ENCODE measurements around the gene MYO7B.

Gene MYO7B

DNA sequence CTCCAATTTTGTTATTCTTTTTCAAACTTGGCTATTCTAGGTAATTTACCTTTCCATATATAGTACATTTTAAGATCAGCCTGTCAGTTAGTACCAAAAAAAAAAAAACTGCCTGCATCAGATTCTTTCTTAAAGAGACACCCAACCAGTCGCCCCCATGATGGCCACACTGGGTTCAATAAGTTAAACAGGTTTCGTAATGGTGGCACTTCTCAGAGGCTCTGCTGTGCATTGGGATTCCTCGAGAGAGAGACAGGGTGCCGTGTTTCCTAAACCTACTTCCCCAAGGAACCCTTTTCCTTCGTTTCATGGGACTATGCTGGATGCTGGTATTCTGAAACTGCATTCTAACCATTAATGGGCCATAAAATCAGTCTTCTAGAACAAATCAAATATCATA, 37.4 kb downstream of the MYO7B start:
- no peaks in the 10 kb centered on the region for H3K36me3 ChIP-seq (ENCODE audit: control insufficient read depth, insufficient read depth, low read length)
- no peaks in the 10 kb centered on the region for H3K4me1 ChIP-seq (ENCODE audit: control insufficient read depth, insufficient read depth, low read length)
- WGBS, 2 experiments = 90 to 91% methylated on average over 5 of the region's 5 CpGs
- H3K9me3 ChIP-seq (ENCODE audit: control insufficient read depth, low read length) = no peaks in the 10 kb centered on the region
- no peak overlapping the region for H3K27ac ChIP-seq (ENCODE audit: insufficient read depth, low read depth, low read length, poor library complexity, severe bottlenecking)
- H3K27me3 ChIP-seq (ENCODE audit: control insufficient read depth, insufficient read depth, low read length, poor library complexity, severe bottlenecking) = no peaks in the 10 kb centered on the region
- H3K4me3 ChIP-seq (ENCODE audit: insufficient read depth, low read depth, low read length) = no peak overlapping the region

DNA sequence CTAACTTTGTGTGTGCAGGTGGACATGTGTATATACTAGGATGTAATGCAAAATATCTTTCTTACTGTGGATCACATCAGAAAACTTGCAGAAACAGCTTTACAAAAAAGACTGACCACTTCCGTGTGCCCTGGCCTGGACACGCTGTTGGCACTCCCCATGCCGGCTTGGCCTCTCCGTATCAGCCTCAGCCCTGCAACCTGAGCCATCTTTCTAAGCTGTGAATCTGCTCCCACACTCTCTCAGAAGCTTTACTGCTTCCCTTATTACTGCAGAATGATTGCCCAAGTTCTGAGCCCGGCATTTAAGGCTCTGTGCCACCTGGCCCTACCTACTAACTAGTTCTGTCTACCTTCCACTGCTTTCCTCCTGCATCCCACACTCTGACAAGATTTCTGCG, 37.8 kb downstream of the MYO7B start:
- no peaks in the 10 kb centered on the region for H3K36me3 ChIP-seq (ENCODE audit: control insufficient read depth, insufficient read depth, low read length)
- H3K4me3 ChIP-seq (ENCODE audit: insufficient read depth, low read depth, low read length) = no peak overlapping the region
- H3K4me1 ChIP-seq (ENCODE audit: control insufficient read depth, insufficient read depth, low read length) = no peaks in the 10 kb centered on the region
- H3K9me3 ChIP-seq (ENCODE audit: control insufficient read depth, low read length) = no peaks in the 10 kb centered on the region
- WGBS, 2 experiments = 93 to 95% methylated on average over 6 of the region's 6 CpGs
- no peak overlapping the region for H3K27ac ChIP-seq (ENCODE audit: insufficient read depth, low read depth, low read length, poor library complexity, severe bottlenecking)
- no peaks in the 10 kb centered on the region for H3K27me3 ChIP-seq (ENCODE audit: control insufficient read depth, insufficient read depth, low read length, poor library complexity, severe bottlenecking)

DNA sequence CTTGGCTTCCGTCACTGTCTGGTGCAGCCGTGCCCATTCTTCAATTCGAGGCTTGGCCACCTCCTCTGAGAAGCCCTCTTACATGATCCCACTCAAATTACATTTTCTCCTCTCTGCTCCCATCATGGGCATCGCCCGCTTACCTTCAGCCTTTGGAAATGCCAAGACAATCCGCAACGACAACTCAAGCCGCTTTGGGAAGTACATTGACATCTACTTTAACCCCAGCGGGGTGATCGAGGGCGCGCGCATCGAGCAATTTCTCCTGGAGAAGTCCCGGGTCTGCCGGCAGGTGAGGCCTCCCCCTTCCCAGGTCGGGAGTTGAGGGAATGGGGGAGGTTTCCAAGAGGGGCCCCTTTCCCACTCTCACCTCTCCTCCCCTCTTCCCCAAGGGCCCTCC, 38.3 kb downstream of the MYO7B start:
- 91 to 95% methylated on average over 17 of the region's 17 CpGs for WGBS, 2 experiments
- Histone ChIP-seq H3K4me3 (ENCODE audit: insufficient read depth, low read depth, low read length) (no peak overlapping the region), H3K9me3 (ENCODE audit: control insufficient read depth, low read length) (no peaks in the 10 kb centered on the region), H3K4me1 (ENCODE audit: control insufficient read depth, insufficient read depth, low read length) (no peaks in the 10 kb centered on the region), H3K27me3 (ENCODE audit: control insufficient read depth, insufficient read depth, low read length, poor library complexity, severe bottlenecking) (no peaks in the 10 kb centered on the region), H3K27ac (ENCODE audit: insufficient read depth, low read depth, low read length, poor library complexity, severe bottlenecking) (no peak overlapping the region), H3K36me3 (ENCODE audit: control insufficient read depth, insufficient read depth, low read length) (no peaks in the 10 kb centered on the region)

DNA sequence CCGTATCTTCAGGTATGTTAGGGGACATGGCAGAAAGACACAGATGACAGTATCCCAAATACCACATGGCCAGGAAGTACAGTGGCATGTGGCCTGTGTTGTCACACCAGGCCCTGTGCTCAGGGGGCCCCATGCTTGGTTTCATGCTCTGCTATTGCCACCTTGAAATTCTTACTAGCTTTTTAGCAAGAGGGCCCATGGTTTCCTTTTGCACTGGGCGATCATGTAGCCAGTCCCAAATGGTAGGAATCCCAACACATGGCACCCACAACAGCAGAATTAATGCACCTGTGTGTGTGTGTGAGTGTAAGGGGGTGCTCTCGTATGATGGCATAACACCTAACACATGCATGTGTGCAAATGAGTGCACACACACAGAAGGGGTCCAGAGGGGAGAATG, 39.2 kb downstream of the MYO7B start:
- Histone ChIP-seq H3K9me3 (ENCODE audit: control insufficient read depth, low read length) (no peaks in the 10 kb centered on the region), H3K4me3 (ENCODE audit: insufficient read depth, low read depth, low read length) (no peak overlapping the region), H3K27me3 (ENCODE audit: control insufficient read depth, insufficient read depth, low read length, poor library complexity, severe bottlenecking) (no peaks in the 10 kb centered on the region), H3K27ac (ENCODE audit: insufficient read depth, low read depth, low read length, poor library complexity, severe bottlenecking) (no peak overlapping the region), H3K36me3 (ENCODE audit: control insufficient read depth, insufficient read depth, low read length) (no peaks in the 10 kb centered on the region), H3K4me1 (ENCODE audit: control insufficient read depth, insufficient read depth, low read length) (no peaks in the 10 kb centered on the region)
- 93 to 95% methylated on average over 3 of the region's 3 CpGs for WGBS, 2 experiments

DNA sequence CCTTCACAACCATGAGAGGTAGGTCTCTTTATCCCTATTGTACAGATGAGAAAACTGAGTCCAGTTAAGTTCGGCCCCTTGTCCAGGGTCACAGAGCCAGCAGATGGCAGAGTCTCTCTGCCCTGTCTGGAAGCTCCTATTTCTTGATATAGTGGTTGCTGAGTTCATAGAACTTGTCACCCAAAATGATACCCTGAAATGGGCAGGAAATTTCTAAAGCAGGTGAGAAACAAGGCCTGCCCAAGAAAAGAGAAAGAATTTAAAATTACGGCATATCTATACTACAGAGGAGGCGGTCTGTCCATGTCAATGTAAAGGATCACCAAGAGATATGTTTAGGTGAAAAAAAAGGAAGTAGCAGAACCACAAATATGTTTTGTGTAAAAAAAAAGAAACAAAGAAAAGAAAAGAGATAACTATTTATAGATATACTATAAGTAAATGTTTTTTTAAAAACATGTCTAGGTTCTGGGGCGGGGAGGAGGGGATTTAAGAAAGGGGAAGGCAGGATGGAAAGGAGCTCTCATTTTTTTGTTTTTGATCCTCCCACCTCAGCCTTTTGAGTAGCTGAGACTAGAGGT, 39.8 kb downstream of the MYO7B start:
- Histone ChIP-seq H3K4me3 (ENCODE audit: insufficient read depth, low read depth, low read length) (no peak overlapping the region), H3K36me3 (ENCODE audit: control insufficient read depth, insufficient read depth, low read length) (no peaks in the 10 kb centered on the region), H3K9me3 (ENCODE audit: control insufficient read depth, low read length) (no peaks in the 10 kb centered on the region), H3K27ac (ENCODE audit: insufficient read depth, low read depth, low read length, poor library complexity, severe bottlenecking) (no peak overlapping the region), H3K27me3 (ENCODE audit: control insufficient read depth, insufficient read depth, low read length, poor library complexity, severe bottlenecking) (no peaks in the 10 kb centered on the region), H3K4me1 (ENCODE audit: control insufficient read depth, insufficient read depth, low read length) (no peaks in the 10 kb centered on the region)
- WGBS, 2 experiments = 100% methylated on average over 3 to 4 of the region's 4 CpGs

DNA sequence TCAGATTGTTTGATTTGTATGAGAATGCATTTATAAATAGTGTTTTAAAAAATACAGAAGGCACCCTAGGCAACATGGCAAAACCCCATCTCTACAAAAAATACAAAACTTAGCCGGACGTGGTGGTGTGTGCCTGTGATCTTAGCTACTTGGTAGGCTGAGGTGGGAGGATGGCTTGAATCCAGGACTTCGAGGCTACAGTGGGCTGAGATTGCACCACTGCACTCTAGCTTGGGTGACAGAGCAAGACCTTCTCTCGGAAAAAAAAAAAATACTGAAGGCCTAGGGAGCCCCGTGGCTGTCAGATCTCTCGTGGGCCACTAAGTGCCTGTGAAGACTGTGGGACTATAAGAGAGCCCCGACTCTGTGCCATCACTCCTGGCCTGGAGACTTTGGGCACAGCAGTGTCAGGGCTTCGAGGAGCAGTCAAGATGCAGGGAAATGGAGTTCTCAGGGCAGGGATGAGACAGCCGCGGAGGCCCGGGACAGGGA, 40.5 kb downstream of the MYO7B start:
- no peak overlapping the region for H3K27ac ChIP-seq (ENCODE audit: insufficient read depth, low read depth, low read length, poor library complexity, severe bottlenecking)
- no peaks in the 10 kb centered on the region for H3K9me3 ChIP-seq (ENCODE audit: control insufficient read depth, low read length)
- H3K4me1 ChIP-seq (ENCODE audit: control insufficient read depth, insufficient read depth, low read length) = no peaks in the 10 kb centered on the region
- no peaks in the 10 kb centered on the region for H3K27me3 ChIP-seq (ENCODE audit: control insufficient read depth, insufficient read depth, low read length, poor library complexity, severe bottlenecking)
- WGBS, 2 experiments = 91 to 92% methylated on average over 11 of the region's 11 CpGs
- H3K4me3 ChIP-seq (ENCODE audit: insufficient read depth, low read depth, low read length) = no peak overlapping the region
- no peaks in the 10 kb centered on the region for H3K36me3 ChIP-seq (ENCODE audit: control insufficient read depth, insufficient read depth, low read length)

DNA sequence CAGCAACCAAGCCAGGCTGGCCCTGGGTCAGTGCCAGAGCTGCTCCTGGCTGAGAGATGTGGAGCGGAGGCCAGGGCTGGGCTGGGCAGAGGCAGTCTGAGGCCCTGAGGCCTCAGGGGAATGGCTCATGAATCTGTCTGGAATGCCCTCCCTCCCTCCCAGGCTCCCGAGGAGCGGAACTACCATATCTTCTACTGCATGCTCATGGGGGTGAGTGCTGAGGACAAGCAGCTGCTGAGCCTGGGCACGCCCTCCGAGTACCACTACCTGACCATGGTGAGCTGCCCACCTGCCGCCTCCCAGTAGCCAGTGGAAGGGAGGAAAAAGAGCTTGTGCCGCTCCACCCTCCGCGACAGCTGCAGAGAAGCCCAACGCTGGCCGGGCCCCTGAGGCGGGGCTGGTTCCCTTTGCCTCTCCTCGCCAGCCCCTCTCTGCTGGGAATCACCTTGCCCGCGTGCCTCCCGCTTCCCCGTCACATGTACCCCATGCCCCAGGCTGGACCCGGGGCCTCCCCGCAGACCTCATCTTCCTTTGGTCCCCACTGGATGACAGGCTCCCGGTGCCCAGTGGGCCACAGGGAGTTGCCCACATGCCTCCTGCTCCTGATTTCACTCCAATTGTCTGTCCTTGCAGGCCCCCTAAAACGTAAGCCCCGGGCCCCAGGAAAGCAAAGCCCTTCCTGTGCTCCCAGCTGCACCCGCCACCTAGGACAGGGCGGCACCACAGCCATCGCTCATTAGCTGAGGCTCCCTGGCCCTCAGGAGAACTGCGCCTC, 41.1 kb downstream of the MYO7B start:
- H3K4me1 ChIP-seq (ENCODE audit: control insufficient read depth, insufficient read depth, low read length) = no peaks in the 10 kb centered on the region
- no peaks in the 10 kb centered on the region for H3K9me3 ChIP-seq (ENCODE audit: control insufficient read depth, low read length)
- no peaks in the 10 kb centered on the region for H3K27me3 ChIP-seq (ENCODE audit: control insufficient read depth, insufficient read depth, low read length, poor library complexity, severe bottlenecking)
- H3K27ac ChIP-seq (ENCODE audit: insufficient read depth, low read depth, low read length, poor library complexity, severe bottlenecking) = no peak overlapping the region
- WGBS, 2 experiments = 88 to 91% methylated on average over 26 of the region's 26 CpGs
- H3K4me3 ChIP-seq (ENCODE audit: insufficient read depth, low read depth, low read length) = no peak overlapping the region
- no peaks in the 10 kb centered on the region for H3K36me3 ChIP-seq (ENCODE audit: control insufficient read depth, insufficient read depth, low read length)

DNA sequence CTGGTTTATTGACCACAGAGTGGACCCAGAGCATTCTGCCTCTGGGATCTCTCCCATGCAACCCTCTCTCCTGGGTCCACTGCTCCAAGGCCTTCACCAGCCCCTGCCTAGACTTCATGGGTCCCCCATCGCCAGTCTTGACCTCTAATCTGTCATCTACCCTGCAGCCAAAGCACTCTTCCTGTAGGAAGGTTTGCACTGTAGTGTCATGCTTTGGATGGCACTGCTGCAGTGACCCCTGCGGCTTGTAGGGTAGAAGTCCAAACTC, 41.7 kb downstream of the MYO7B start:
- 95 to 100% methylated on average over 2 of the region's 2 CpGs for WGBS, 2 experiments
- no peak overlapping the region for H3K4me3 ChIP-seq (ENCODE audit: insufficient read depth, low read depth, low read length)
- H3K36me3 ChIP-seq (ENCODE audit: control insufficient read depth, insufficient read depth, low read length) = no peaks in the 10 kb centered on the region
- H3K4me1 ChIP-seq (ENCODE audit: control insufficient read depth, insufficient read depth, low read length) = no peaks in the 10 kb centered on the region
- H3K27ac ChIP-seq (ENCODE audit: insufficient read depth, low read depth, low read length, poor library complexity, severe bottlenecking) = no peak overlapping the region
- H3K9me3 ChIP-seq (ENCODE audit: control insufficient read depth, low read length) = no peaks in the 10 kb centered on the region
- no peaks in the 10 kb centered on the region for H3K27me3 ChIP-seq (ENCODE audit: control insufficient read depth, insufficient read depth, low read length, poor library complexity, severe bottlenecking)

DNA sequence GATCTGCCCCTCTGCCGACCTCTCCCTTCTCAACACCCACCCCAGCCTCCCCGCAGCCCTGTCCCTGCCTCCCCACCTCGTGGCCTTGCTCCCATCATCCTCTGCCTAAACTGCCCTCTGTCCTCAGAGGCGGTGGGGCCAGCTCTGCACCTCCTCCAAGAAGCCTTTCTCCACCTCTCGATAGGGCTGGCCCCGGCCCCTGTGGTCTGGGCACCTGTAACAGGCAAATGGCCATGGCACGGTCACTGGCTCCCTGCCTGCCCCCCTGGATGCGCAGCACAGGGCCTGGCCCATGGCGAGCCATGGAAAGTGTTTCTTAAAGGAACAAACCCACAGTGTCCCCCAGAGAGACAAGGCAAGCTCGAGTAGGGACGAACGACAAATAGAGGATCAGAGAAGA, 42.0 kb downstream of the MYO7B start:
- whole genome bisulfite sequencing, 2 experiments = 89% methylated on average over 12 of the region's 12 CpGs
- H3K27me3 ChIP-seq (ENCODE audit: control insufficient read depth, insufficient read depth, low read length, poor library complexity, severe bottlenecking) = no peaks in the 10 kb centered on the region
- no peak overlapping the region for H3K27ac ChIP-seq (ENCODE audit: insufficient read depth, low read depth, low read length, poor library complexity, severe bottlenecking)
- no peaks in the 10 kb centered on the region for H3K9me3 ChIP-seq (ENCODE audit: control insufficient read depth, low read length)
- no peak overlapping the region for H3K4me3 ChIP-seq (ENCODE audit: insufficient read depth, low read depth, low read length)
- H3K36me3 ChIP-seq (ENCODE audit: control insufficient read depth, insufficient read depth, low read length) = no peaks in the 10 kb centered on the region
- H3K4me1 ChIP-seq (ENCODE audit: control insufficient read depth, insufficient read depth, low read length) = no peaks in the 10 kb centered on the region

DNA sequence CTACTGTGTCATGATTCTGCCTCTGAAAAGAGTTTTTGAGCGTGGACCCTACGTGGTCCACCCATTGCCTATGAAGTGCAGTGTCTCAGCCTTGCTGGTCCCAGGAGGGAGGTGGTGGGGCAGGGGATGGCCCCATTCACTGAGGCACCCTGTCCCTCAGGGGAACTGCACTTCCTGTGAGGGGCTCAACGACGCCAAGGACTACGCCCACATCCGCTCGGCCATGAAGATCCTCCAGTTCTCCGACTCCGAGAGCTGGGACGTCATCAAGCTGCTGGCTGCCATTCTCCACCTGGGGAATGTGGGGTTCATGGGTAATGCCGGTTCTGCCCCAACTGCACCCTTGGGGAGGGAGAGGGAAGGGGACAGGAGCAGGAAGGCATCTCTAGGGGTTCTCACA, 42.5 kb downstream of the MYO7B start:
- WGBS, 2 experiments = 90 to 97% methylated on average over 11 of the region's 11 CpGs
- H3K9me3 ChIP-seq (ENCODE audit: control insufficient read depth, low read length) = no peaks in the 10 kb centered on the region
- H3K36me3 ChIP-seq (ENCODE audit: control insufficient read depth, insufficient read depth, low read length) = no peaks in the 10 kb centered on the region
- no peaks in the 10 kb centered on the region for H3K27me3 ChIP-seq (ENCODE audit: control insufficient read depth, insufficient read depth, low read length, poor library complexity, severe bottlenecking)
- no peak overlapping the region for H3K4me3 ChIP-seq (ENCODE audit: insufficient read depth, low read depth, low read length)
- H3K4me1 ChIP-seq (ENCODE audit: control insufficient read depth, insufficient read depth, low read length) = no peaks in the 10 kb centered on the region
- H3K27ac ChIP-seq (ENCODE audit: insufficient read depth, low read depth, low read length, poor library complexity, severe bottlenecking) = no peak overlapping the region
